ENCODE results near the gene IPO13. TPM values are rescaled to one million over a fixed set of nuclear protein-coding genes. Genes with fewer than 3 reads are reported as not detected.

IPO13 gene
- total and polyA plus RNA-seq, 10 of the 15 experiments (the other 5 are each of a cell fraction or from before 2014, with no cell fraction given) = 7.1 to 26.6 (median 15.9) TPM

DNA sequence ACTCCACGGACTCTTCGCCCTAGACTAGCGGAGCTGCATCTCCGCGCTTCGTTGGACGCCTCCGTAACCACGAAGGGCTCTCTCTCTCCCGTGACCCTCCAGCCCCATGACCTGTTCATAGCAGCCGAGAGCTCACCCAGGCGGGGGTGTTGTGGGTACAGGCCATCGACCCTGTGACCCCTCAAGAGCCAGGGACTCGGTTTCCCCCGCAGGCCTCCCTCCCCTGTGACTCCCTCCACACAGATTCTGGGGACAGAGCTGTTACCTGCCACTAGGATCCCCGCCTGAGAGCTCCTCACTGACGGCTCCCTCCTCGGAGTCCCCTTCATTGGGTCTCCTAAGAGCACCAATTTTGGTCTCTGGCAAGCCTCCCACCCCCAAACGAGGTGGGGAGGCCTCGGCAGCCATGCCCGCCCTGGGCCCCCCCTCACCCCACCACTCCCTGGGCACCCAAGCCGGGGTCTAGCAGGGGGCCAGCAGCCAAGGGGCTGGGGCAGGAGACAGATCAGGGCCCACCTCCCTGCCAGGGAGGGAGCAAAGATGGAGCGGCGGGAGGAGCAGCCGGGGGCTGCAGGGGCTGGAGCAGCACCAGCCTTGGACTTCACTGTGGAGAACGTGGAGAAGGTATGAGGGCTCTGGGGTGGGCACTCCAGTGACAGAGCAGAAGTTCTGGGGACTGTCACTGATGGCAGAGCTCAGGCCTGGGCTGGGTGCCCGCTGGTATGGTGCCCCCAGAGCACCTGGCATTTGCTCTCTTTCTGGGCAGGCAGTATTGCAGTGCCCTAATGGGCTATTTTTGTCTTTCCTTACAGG lies 517 bp downstream of the IPO13 start:
- peaks cover 23% of the 10 kb centered on the region for H3K79me2 ChIP-seq (ENCODE audit: control insufficient read depth, insufficient read depth, low read length)
- no peaks in the 10 kb centered on the region for H3K27me3 ChIP-seq (replicated peaks in 1 of 2; ENCODE audit: control insufficient read depth in 2 of 2, insufficient read depth in 2 of 2, low read length in 1 of 2)
- CTCF ChIA-PET = interaction anchor here (0.6 to 10.4 kb wide), 10 partner anchors 14 to 296 kb away, joined by 3 to 167 read pairs (median 4); partner anchors contain the start of genes ARTN and DPH2
- H3K27ac ChIP-seq (ENCODE audit: control insufficient read depth, insufficient read depth) = peak overlapping the region; percentile 93
- H3K4me1 ChIP-seq (ENCODE audit: control insufficient read depth, insufficient read depth, low read length) = peaks cover 10% of the 10 kb centered on the region
- 0 out of 4 replicates have a peak, but pooled peaks cover 0 to 4% of the 10 kb centered on the region in 2 experiments for H3K36me3 ChIP-seq (ENCODE audit: control insufficient read depth in 2 of 2, insufficient read depth in 2 of 2, low read length in 1 of 2)
- WGBS (ENCODE audit: insufficient coverage, insufficient replicate concordance, low lambda C conversion rate, missing lambda C conversion rate) = 1% methylated on average over 27 of the region's 27 CpGs
- TSS peak; percentile 79 for BruUV-seq (replicated peaks)
- RAD21 ChIA-PET (ENCODE audit: unreplicated experiment) = interaction anchor here (0.9 to 5.8 kb wide), 6 partner anchors 12 to 297 kb away, joined by 4 to 78 read pairs (median 11); partner anchors contain the start of genes ARTN, ATP6V0B and KDM4A
- no peaks in the 10 kb centered on the region for H4K20me1 ChIP-seq (ENCODE audit: control insufficient read depth, insufficient read depth)
- in situ Hi-C loops (cut with MboI) (no loop called here), intact Hi-C loops (cut with micrococcal nuclease; ENCODE audit: unreplicated experiment) (loop anchor here (2.0 to 5.0 kb wide), 4 partner anchors 28 to 296 kb away; partner anchors contain the start of genes ATP6V0B, KDM4A and ST3GAL3)
- peak overlapping the region; percentile 99 for H2AFZ ChIP-seq (ENCODE audit: control insufficient read depth, low read depth, low read length)
- H3K4me2 ChIP-seq (ENCODE audit: control insufficient read depth, insufficient read depth) = peak overlapping the region; percentile 98
- FAIRE-seq = peak; percentile 23
- H3K9ac ChIP-seq (ENCODE audit: control insufficient read depth, insufficient read depth, low read length) = peak overlapping the region; percentile 85
- POLR2A ChIA-PET = interaction anchor here (0.6 to 3.4 kb wide), 5 partner anchors 23 to 548 kb away, joined by 3 to 18 read pairs (median 4); partner anchors contain the start of gene ATP6V0B
- ATAC-seq = no peak
- H3K9me3 ChIP-seq (replicated peaks; ENCODE audit: control insufficient read depth, insufficient read depth, low read length) = no peaks in the 10 kb centered on the region
- DNase-seq (ENCODE audit: low read depth, low spot score) = no peak
- peak overlapping the region; percentile 94 for H3K4me3 ChIP-seq
- SMC1A ChIA-PET (ENCODE audit: uncharacterized antibody, unreplicated experiment) = interaction anchor here (0.5 to 7.2 kb wide), 5 partner anchors 13 to 296 kb away, joined by 3 to 100 read pairs (median 7); partner anchors contain the start of gene ARTN
- TF ChIP-seq NR2F1 (conservative IDR thresholded peaks at IDR 0.05) = peak; percentile 86
- TF ChIP-seq TAF1 (IDR thresholded peaks at IDR 0.05; ENCODE audit: borderline replicate concordance, low read depth, low read length) = no peak
- TF ChIP-seq ETV6 (conservative IDR thresholded peaks at IDR 0.05 in 1 of 2, IDR thresholded peaks at IDR 0.05 in 1 of 2; ENCODE audit: borderline replicate concordance in 1 of 2, low read depth in 1 of 2) = no peak
- TF ChIP-seq CHD1 (IDR thresholded peaks at IDR 0.05; ENCODE audit: low read depth, low read length) = no peak
- no peak for TF ChIP-seq RAD51 (IDR thresholded peaks at IDR 0.05)
- TF ChIP-seq WRNIP1 (IDR thresholded peaks at IDR 0.05; ENCODE audit: borderline replicate concordance, low read depth, low read length) = no peak
- TF ChIP-seq IKZF2 (IDR thresholded peaks at IDR 0.05) = no peak
- no peak for TF ChIP-seq RCOR1 (conservative IDR thresholded peaks at IDR 0.05; ENCODE audit: low read depth, low read length)
- TF ChIP-seq, protein P1, sequence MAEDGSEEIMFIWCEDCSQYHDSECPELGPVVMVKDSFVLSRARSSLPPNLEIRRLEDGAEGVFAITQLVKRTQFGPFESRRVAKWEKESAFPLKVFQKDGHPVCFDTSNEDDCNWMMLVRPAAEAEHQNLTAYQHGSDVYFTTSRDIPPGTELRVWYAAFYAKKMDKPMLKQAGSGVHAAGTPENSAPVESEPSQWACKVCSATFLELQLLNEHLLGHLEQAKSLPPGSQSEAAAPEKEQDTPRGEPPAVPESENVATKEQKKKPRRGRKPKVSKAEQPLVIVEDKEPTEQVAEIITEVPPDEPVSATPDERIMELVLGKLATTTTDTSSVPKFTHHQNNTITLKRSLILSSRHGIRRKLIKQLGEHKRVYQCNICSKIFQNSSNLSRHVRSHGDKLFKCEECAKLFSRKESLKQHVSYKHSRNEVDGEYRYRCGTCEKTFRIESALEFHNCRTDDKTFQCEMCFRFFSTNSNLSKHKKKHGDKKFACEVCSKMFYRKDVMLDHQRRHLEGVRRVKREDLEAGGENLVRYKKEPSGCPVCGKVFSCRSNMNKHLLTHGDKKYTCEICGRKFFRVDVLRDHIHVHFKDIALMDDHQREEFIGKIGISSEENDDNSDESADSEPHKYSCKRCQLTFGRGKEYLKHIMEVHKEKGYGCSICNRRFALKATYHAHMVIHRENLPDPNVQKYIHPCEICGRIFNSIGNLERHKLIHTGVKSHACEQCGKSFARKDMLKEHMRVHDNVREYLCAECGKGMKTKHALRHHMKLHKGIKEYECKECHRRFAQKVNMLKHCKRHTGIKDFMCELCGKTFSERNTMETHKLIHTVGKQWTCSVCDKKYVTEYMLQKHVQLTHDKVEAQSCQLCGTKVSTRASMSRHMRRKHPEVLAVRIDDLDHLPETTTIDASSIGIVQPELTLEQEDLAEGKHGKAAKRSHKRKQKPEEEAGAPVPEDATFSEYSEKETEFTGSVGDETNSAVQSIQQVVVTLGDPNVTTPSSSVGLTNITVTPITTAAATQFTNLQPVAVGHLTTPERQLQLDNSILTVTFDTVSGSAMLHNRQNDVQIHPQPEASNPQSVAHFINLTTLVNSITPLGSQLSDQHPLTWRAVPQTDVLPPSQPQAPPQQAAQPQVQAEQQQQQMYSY (CRISPR knock-in tag; IDR thresholded peaks at IDR 0.05) = no peak
- TF ChIP-seq SPI1 (IDR thresholded peaks at IDR 0.05; ENCODE audit: borderline replicate concordance, insufficient read depth, low read depth, low read length) = no peak
- TF ChIP-seq, protein P2, sequence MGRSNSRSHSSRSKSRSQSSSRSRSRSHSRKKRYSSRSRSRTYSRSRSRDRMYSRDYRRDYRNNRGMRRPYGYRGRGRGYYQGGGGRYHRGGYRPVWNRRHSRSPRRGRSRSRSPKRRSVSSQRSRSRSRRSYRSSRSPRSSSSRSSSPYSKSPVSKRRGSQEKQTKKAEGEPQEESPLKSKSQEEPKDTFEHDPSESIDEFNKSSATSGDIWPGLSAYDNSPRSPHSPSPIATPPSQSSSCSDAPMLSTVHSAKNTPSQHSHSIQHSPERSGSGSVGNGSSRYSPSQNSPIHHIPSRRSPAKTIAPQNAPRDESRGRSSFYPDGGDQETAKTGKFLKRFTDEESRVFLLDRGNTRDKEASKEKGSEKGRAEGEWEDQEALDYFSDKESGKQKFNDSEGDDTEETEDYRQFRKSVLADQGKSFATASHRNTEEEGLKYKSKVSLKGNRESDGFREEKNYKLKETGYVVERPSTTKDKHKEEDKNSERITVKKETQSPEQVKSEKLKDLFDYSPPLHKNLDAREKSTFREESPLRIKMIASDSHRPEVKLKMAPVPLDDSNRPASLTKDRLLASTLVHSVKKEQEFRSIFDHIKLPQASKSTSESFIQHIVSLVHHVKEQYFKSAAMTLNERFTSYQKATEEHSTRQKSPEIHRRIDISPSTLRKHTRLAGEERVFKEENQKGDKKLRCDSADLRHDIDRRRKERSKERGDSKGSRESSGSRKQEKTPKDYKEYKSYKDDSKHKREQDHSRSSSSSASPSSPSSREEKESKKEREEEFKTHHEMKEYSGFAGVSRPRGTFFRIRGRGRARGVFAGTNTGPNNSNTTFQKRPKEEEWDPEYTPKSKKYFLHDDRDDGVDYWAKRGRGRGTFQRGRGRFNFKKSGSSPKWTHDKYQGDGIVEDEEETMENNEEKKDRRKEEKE (IDR thresholded peaks at IDR 0.05) = no peak
- TF ChIP-seq MTA2 (IDR thresholded peaks at IDR 0.05; ENCODE audit: low read depth) = no peak
- TF ChIP-seq, protein P3, sequence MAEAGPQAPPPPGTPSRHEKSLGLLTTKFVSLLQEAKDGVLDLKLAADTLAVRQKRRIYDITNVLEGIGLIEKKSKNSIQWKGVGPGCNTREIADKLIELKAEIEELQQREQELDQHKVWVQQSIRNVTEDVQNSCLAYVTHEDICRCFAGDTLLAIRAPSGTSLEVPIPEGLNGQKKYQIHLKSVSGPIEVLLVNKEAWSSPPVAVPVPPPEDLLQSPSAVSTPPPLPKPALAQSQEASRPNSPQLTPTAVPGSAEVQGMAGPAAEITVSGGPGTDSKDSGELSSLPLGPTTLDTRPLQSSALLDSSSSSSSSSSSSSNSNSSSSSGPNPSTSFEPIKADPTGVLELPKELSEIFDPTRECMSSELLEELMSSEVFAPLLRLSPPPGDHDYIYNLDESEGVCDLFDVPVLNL (IDR thresholded peaks at IDR 0.05; ENCODE audit: low read depth, low read length) = no peak
- no peak for TF ChIP-seq NRF1 (conservative IDR thresholded peaks at IDR 0.05; ENCODE audit: low read depth, low read length)

Data from GM12878 (cell line).